Cardiac septum (tissue), 1 donor: ENCODE measurements around the gene MATN4. TPM values are rescaled to one million over a fixed set of nuclear protein-coding genes. Genes with fewer than 3 reads are reported as not detected.
A peak's percentile ranks its signal among the peaks of the same experiment; 100 is the strongest.

Experiments used
- DNase-seq: peaks from one replicate; pipeline ENCODE4 v3.0.0-alpha.2; 2020; ENCODE audit warnings: low spot score
- intact Hi-C: fragments of 100-400 bp; cut with DNase I; formaldehyde crosslinking; loops from one replicate; pipeline ENCODE4 v1.14.0; 2022
- total RNA-seq: library from RNA; stranded (reverse); fragmentation: NEBNext Ultra II Directional; extraction: Animal tissue kit (Norgen Biotek cat#: 25700); gene quantifications from one replicate; pipeline ENCODE4 v1.2.1, GENCODE V29; 2021
- donor health status: DM: no; HTN: no; CAD: no.

Gene MATN4
- total RNA-seq, 1 donor from 2014 or later = not detected

GRCh38 chr20:45297786-45298497 is 10.2 kb downstream of the MATN4 start:
- no peak for DNase-seq
- intact Hi-C loops = no loop called here

GRCh38 chr20:45294659-45295058 is 13.4 kb downstream of the MATN4 start:
- intact Hi-C loops = loop anchor here (5.0 kb wide), 1 partner anchor 252 kb away; no protein-coding TSS in a partner anchor
- DNase-seq = no peak

GRCh38 chr20:45294003-45294368 is 14.1 kb downstream of the MATN4 start:
- no peak for DNase-seq
- intact Hi-C loops = loop anchor here (5.0 kb wide), 1 partner anchor 252 kb away; no protein-coding TSS in a partner anchor

GRCh38 chr20:45293041-45294002 is 14.8 kb downstream of the MATN4 start:
- intact Hi-C loops = loop anchor here (5.0 kb wide), 1 partner anchor 251 kb away; no protein-coding TSS in a partner anchor
- DNase-seq = peak; percentile 94

GRCh38 chr20:45292343-45292742 is 15.8 kb downstream of the MATN4 start:
- no peak for DNase-seq
- intact Hi-C loops = loop anchor here (5.0 kb wide), 1 partner anchor 250 kb away; no protein-coding TSS in a partner anchor

GRCh38 chr20:45291526-45291925 is 16.6 kb downstream of the MATN4 start:
- intact Hi-C loops = loop anchor here (5.0 kb wide), 1 partner anchor 249 kb away; no protein-coding TSS in a partner anchor
- DNase-seq = no peak

GRCh38 chr20:45290677-45291355 is 17.3 kb downstream of the MATN4 start:
- peak; percentile 88 for DNase-seq
- intact Hi-C loops = loop anchor here (5.0 kb wide), 1 partner anchor 249 kb away; no protein-coding TSS in a partner anchor

- intact Hi-C loops = loop anchor here (5.0 kb wide), 1 partner anchor 248 kb away; no protein-coding TSS in a partner anchor
- no peak for DNase-seq
Observed at GRCh38 chr20:45289942-45290676, 18.0 kb downstream of the MATN4 start.

GRCh38 chr20:45288860-45289259 is 19.2 kb downstream of the MATN4 start:
- intact Hi-C loops = no loop called here
- no peak for DNase-seq

GRCh38 chr20:45288376-45288775 is 19.7 kb downstream of the MATN4 start:
- no peak for DNase-seq
- intact Hi-C loops = no loop called here

GRCh38 chr20:45283551-45284057 is 24.5 kb downstream of the MATN4 start:
- no peak for DNase-seq
- intact Hi-C loops = no loop called here

- DNase-seq = no peak
- intact Hi-C loops = no loop called here
Observed at GRCh38 chr20:45282700-45283550, 25.2 kb downstream of the MATN4 start.

- intact Hi-C loops = no loop called here
- no peak for DNase-seq
Observed at GRCh38 chr20:45279992-45280391, 28.1 kb downstream of the MATN4 start.

- intact Hi-C loops = no loop called here
- DNase-seq = no peak
Observed at GRCh38 chr20:45275338-45275737, 32.8 kb downstream of the MATN4 start.

- DNase-seq = no peak
- intact Hi-C loops = no loop called here
Observed at GRCh38 chr20:45269754-45270270, 38.3 kb downstream of the MATN4 start.

- no peak for DNase-seq
- intact Hi-C loops = no loop called here
Observed at GRCh38 chr20:45269056-45269455, 39.0 kb downstream of the MATN4 start.

- intact Hi-C loops = no loop called here
- DNase-seq = no peak
Observed at GRCh38 chr20:45268531-45268930, 39.6 kb downstream of the MATN4 start.

GRCh38 chr20:45266977-45267376 is 41.1 kb downstream of the MATN4 start:
- intact Hi-C loops = no loop called here

More at GRCh38 chr20:45266977-45267376, 41.1 kb downstream of the MATN4 start:
- no peak for DNase-seq
